Muscle layer of duodenum (tissue), 2 donors: ENCODE results near the gene SERPINH1.

ENCODE experiments used
- H3K27ac ChIP-seq: one replicate; pipeline ENCODE4 v1.7.0; 2013; ENCODE audit warnings: mild to moderate bottlenecking, low read length
- H3K27me3 ChIP-seq: one replicate; pipeline ENCODE4 v1.7.0; 2013; ENCODE audit warnings: low read depth, mild to moderate bottlenecking, control low read depth, low read length
- H3K36me3 ChIP-seq, 2 donors: one replicate each; pipeline ENCODE4 v1.7.0; 2013; ENCODE audit warnings: low read length in 2 of 2, control low read depth in 1 of 2, mild to moderate bottlenecking in 1 of 2; ENCODE audit not compliant: insufficient read depth in 2 of 2, control insufficient read depth in 1 of 2
- H3K4me1 ChIP-seq, 2 donors: one replicate each; pipeline ENCODE4 v1.7.0; 2013; ENCODE audit warnings: low read length in 2 of 2, mild to moderate bottlenecking in 2 of 2, control low read depth in 1 of 2, moderate library complexity in 1 of 2; ENCODE audit not compliant: insufficient read depth in 2 of 2, control insufficient read depth in 1 of 2
- H3K4me3 ChIP-seq, 2 donors: one replicate each; pipeline ENCODE4 v1.7.0; 2013; ENCODE audit warnings: low read length in 2 of 2, low read depth in 1 of 2, mild to moderate bottlenecking in 1 of 2
- H3K9me3 ChIP-seq, 2 donors: one replicate each; pipeline ENCODE4 v1.7.0; 2013; ENCODE audit warnings: low read length in 2 of 2, control low read depth in 1 of 2, mild to moderate bottlenecking in 1 of 2; ENCODE audit not compliant: control insufficient read depth in 1 of 2
- donor health status: healthy.

Gene SERPINH1

GRCh38 chr11:75558939-75559843 lies 2.9 kb upstream of the SERPINH1 start:
- Histone ChIP-seq H3K27me3 (no peaks in the 10 kb centered on the region), H3K4me1 (peaks cover 27 to 69% of the 10 kb centered on the region in 2 donors), H3K4me3 (peak overlapping the region in 1 of 2 donors; percentile 32), H3K9me3 (no peaks in the 10 kb centered on the region), H3K27ac (peak overlapping the region; percentile 87), H3K36me3 (peaks cover 0 to 15% of the 10 kb centered on the region in 2 donors)

- Histone ChIP-seq H3K9me3 (no peaks in the 10 kb centered on the region), H3K4me1 (peaks cover 42 to 70% of the 10 kb centered on the region in 2 donors), H3K27ac (no peak overlapping the region), H3K4me3 (no peak overlapping the region), H3K27me3 (no peaks in the 10 kb centered on the region), H3K36me3 (peaks cover 0 to 25% of the 10 kb centered on the region in 2 donors)
These were observed 1.4 kb upstream of the SERPINH1 start for GRCh38 chr11:75560644-75561043.

GRCh38 chr11:75561426-75562047 lies 516 bp upstream of the SERPINH1 start:
- Histone ChIP-seq H3K9me3 (no peaks in the 10 kb centered on the region), H3K27ac (peak overlapping the region; percentile 99), H3K36me3 (peaks cover 0 to 32% of the 10 kb centered on the region in 2 donors), H3K4me3 (peak overlapping the region; percentile 85 to 96), H3K27me3 (no peaks in the 10 kb centered on the region), H3K4me1 (peaks cover 46 to 79% of the 10 kb centered on the region in 2 donors)

- Histone ChIP-seq H3K27me3 (no peaks in the 10 kb centered on the region), H3K4me1 (peaks cover 39 to 79% of the 10 kb centered on the region in 2 donors), H3K36me3 (peaks cover 11 to 44% of the 10 kb centered on the region in 2 donors), H3K27ac (peak overlapping the region; percentile 99), H3K4me3 (peak overlapping the region; percentile 85 to 96), H3K9me3 (no peaks in the 10 kb centered on the region)
These were observed 907 bp downstream of the SERPINH1 start for GRCh38 chr11:75562836-75563484.

GRCh38 chr11:75563501-75563977 lies 1.5 kb downstream of the SERPINH1 start:
- peak overlapping the region; percentile 99 for H3K27ac ChIP-seq
- peaks cover 15 to 50% of the 10 kb centered on the region in 2 donors for H3K36me3 ChIP-seq
- peak overlapping the region; percentile 85 to 96 for H3K4me3 ChIP-seq
- no peaks in the 10 kb centered on the region for H3K27me3 ChIP-seq
- no peaks in the 10 kb centered on the region for H3K9me3 ChIP-seq
- peaks cover 38 to 77% of the 10 kb centered on the region in 2 donors for H3K4me1 ChIP-seq

- peak overlapping the region; percentile 99 for H3K27ac ChIP-seq
- H3K4me3 ChIP-seq, result peak overlapping the region; percentile 85 to 96
- peaks cover 20 to 55% of the 10 kb centered on the region in 2 donors for H3K36me3 ChIP-seq
- H3K9me3 ChIP-seq, result no peaks in the 10 kb centered on the region
- H3K27me3 ChIP-seq, result no peaks in the 10 kb centered on the region
- peaks cover 34 to 71% of the 10 kb centered on the region in 2 donors for H3K4me1 ChIP-seq
These were observed 2.0 kb downstream of the SERPINH1 start for GRCh38 chr11:75563978-75564552.

- H3K4me3 ChIP-seq, result peak overlapping the region; percentile 85 to 96
- H3K9me3 ChIP-seq, result no peaks in the 10 kb centered on the region
- peaks cover 27 to 60% of the 10 kb centered on the region in 2 donors for H3K4me1 ChIP-seq
- H3K27me3 ChIP-seq, result no peaks in the 10 kb centered on the region
- H3K36me3 ChIP-seq, result peaks cover 29 to 66% of the 10 kb centered on the region in 2 donors
- peak overlapping the region; percentile 99 for H3K27ac ChIP-seq
These were observed 3.3 kb downstream of the SERPINH1 start for GRCh38 chr11:75565221-75565814.

- Histone ChIP-seq H3K27ac (peak overlapping the region; percentile 99), H3K4me1 (peaks cover 27 to 54% of the 10 kb centered on the region in 2 donors), H3K9me3 (no peaks in the 10 kb centered on the region), H3K36me3 (peaks cover 38 to 74% of the 10 kb centered on the region in 2 donors), H3K27me3 (no peaks in the 10 kb centered on the region), H3K4me3 (peak overlapping the region; percentile 21 to 34)
These were observed 4.1 kb downstream of the SERPINH1 start for GRCh38 chr11:75565916-75566762.

- Histone ChIP-seq H3K27ac (no peak overlapping the region), H3K4me3 (no peak overlapping the region), H3K27me3 (no peaks in the 10 kb centered on the region), H3K36me3 (peaks cover 44 to 81% of the 10 kb centered on the region in 2 donors), H3K9me3 (no peaks in the 10 kb centered on the region), H3K4me1 (peaks cover 24 to 47% of the 10 kb centered on the region in 2 donors)
These were observed 4.8 kb downstream of the SERPINH1 start for GRCh38 chr11:75566763-75567279.

- Histone ChIP-seq H3K36me3 (peaks cover 55 to 87% of the 10 kb centered on the region in 2 donors), H3K9me3 (no peaks in the 10 kb centered on the region), H3K27ac (no peak overlapping the region), H3K27me3 (no peaks in the 10 kb centered on the region), H3K4me3 (no peak overlapping the region), H3K4me1 (peaks cover 24 to 54% of the 10 kb centered on the region in 2 donors)
These were observed 5.9 kb downstream of the SERPINH1 start for GRCh38 chr11:75567971-75568370.
